HG03159 (cell line): ENCODE results near the gene OR52B4.
A peak's percentile ranks its signal among the peaks of the same experiment; 100 is the strongest.
"Not testable (repeated sequence)": the region's sequence is repeated elsewhere in the genome, so short reads cannot be mapped to it uniquely, and the experiment has no call there.

Experiments used
- ATAC-seq: cut with Tn5 transposase; IDR thresholded peaks from one replicate; pipeline ENCODE4 v1.9.1; 2021; ENCODE audit warnings: mild to moderate bottlenecking, moderate library complexity; ENCODE audit not compliant: unreplicated experiment

Gene OR52B4

GRCh38 chr11:4368286-4368685, at the start of gene OR52B4:
TSS of gene OR52B4 (minus strand) at chr11:4368386. CDS start at chr11:4368295, 91 bp downstream.
- no peak for ATAC-seq

- no peak for ATAC-seq
These were observed 48.6 kb upstream of the OR52B4 start for GRCh38 chr11:4416816-4417215.

- ATAC-seq = no peak
These were observed 48.1 kb upstream of the OR52B4 start for GRCh38 chr11:4416306-4416705.

DNA sequence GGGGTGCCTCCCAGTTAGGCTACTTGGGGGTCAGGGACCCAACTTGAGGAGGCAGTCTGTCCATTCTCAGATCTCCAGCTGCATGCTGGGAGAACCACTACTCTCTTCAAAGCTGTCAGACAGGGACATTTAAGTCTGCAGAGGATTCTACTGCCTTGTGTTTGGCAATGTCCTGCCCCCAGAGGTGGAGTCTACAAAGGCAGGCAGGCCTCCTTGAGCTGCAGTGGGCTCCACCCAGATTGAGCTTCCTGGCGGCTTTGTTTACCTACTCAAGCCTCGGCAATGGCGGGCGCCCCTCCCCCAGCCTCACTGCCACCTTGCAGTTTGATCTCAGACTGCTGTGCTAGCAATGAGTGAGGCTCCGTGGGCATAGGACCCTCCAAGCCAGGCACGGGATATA, 38.0 kb upstream of the OR52B4 start:
- ATAC-seq = not testable (repeated sequence)

DNA sequence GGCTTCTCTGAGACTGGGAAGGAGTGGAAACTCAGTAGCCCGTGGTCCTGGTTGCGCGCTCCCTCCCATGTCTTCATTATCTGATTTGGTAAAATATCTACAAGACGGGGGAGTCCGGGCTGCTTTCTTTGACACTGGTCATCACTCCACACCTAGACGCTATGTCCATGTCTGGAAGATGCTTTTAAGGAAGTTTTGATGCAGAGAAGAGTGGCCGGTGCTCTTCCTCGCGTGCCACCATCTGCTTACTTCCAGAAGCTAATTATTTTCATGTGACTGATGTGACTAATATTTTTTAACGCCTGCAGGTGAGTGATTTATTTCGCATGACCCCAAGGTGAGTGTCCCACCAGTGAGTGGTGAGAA, 25.7 kb upstream of the OR52B4 start:
- no peak for ATAC-seq

GRCh38 chr11:4393209-4393857, 25.1 kb upstream of the OR52B4 start, which contains the start of gene TRIM21:
TSS of gene TRIM21 (minus strand) at chr11:4393702. CDS start at chr11:4390409, 3,293 bp downstream.
- peak; percentile 100 for ATAC-seq

- ATAC-seq = no peak
These were observed 20.0 kb upstream of the OR52B4 start for GRCh38 chr11:4388221-4388620.

GRCh38 chr11:4385978-4386740, 18.0 kb upstream of the OR52B4 start:
- no peak for ATAC-seq

- ATAC-seq = no peak
These were observed 13.7 kb upstream of the OR52B4 start for GRCh38 chr11:4381901-4382300.

GRCh38 chr11:4375431-4376140, 7.4 kb upstream of the OR52B4 start:
- no peak for ATAC-seq

DNA sequence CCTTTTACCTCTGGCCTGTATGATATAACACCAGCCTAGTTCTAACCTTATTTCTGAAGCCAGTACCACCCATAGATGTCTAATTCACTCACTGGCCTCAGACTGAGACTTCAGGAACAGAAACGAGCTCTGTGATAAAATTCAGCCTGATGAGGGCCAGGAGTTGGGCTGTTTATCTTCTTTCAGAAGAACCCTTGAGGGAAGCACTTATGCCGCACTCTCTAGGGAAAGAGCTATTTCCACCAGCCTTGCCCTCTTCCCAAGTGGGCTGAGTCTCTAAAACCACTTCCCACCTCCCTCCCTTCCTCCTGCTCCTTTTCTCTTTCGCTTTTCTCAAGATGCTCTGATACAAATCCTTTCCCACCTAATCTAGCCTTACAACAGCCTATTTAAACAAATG, 2.0 kb upstream of the OR52B4 start:
- no peak for ATAC-seq

DNA sequence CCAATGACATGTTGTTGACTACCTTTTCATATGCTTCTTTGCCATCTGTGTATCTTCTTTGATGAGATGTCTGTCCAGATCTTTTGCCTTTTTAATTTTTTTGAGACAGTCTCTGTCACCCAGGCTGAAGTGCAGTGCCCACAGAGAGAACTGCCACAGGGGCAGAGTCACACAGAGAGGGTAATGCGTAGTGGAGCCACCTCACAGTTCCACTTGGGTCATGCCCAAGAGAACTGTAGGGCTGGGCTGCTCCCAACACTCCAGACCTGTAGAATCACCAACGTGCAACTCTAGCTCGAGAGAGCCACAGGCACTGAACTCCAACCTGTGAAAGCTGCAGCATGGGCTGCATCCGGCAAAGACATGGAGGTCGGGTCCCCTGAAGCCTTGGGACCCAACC, 20.0 kb downstream of the OR52B4 start:
- not testable (repeated sequence) for ATAC-seq

GRCh38 chr11:4345366-4345765, 22.8 kb downstream of the OR52B4 start:
- ATAC-seq = not testable (repeated sequence)

- not testable (repeated sequence) for ATAC-seq
These were observed 33.8 kb downstream of the OR52B4 start for GRCh38 chr11:4334356-4334755.
